HepG2 (cell line): ENCODE results near the gene THSD4. TPM values are rescaled to one million over a fixed set of nuclear protein-coding genes. Genes with fewer than 3 reads are reported as not detected.
A peak's percentile ranks its signal among the peaks of the same experiment; 100 is the strongest.

Experiments used
- AHDC1 ChIP-seq: sonication (generic); formaldehyde crosslinking; IDR thresholded peaks from 2 replicates; pipeline ENCODE4 v1.5.1; 2020; ENCODE audit warnings: mild to moderate bottlenecking, missing genetic modification reagents, borderline replicate concordance
- CCDC6 ChIP-seq: sonication (generic); formaldehyde crosslinking; IDR thresholded peaks from 2 replicates; pipeline ENCODE4 v1.8.1; 2022; ENCODE audit warnings: mild to moderate bottlenecking, missing genetic modification reagents, moderate library complexity
- GATAD1 ChIP-seq: IDR thresholded peaks from 2 replicates; pipeline ENCODE4 v1.6.1; 2016; ENCODE audit warnings: missing genetic modification reagents, missing compliant biosample characterization
- GPBP1L1 ChIP-seq: sonication (generic); formaldehyde crosslinking; IDR thresholded peaks from 2 replicates; pipeline ENCODE4 v1.5.0; 2020; ENCODE audit warnings: mild to moderate bottlenecking, missing genetic modification reagents
- MED13 ChIP-seq: sonication (generic); formaldehyde crosslinking; IDR thresholded peaks from 2 replicates; pipeline ENCODE4 v1.5.0; 2020; ENCODE audit warnings: missing genetic modification reagents
- MTA3 ChIP-seq: sonication (generic); formaldehyde crosslinking; IDR thresholded peaks from 2 replicates; pipeline ENCODE4 v1.4.0; 2020; ENCODE audit warnings: missing genetic modification reagents
- NFRKB ChIP-seq: fragments of 450-650 bp; IDR thresholded peaks from 2 replicates; pipeline ENCODE4 v1.6.1; 2017
- SIN3A ChIP-seq: IDR thresholded peaks from 2 replicates; pipeline ENCODE4 v1.6.1; 2011; ENCODE audit warnings: low read depth, mild to moderate bottlenecking, control low read depth, low read length, borderline replicate concordance
- SNAPC4 ChIP-seq: sonication (generic); formaldehyde crosslinking; IDR thresholded peaks from 2 replicates; pipeline ENCODE4 v1.4.0; 2020; ENCODE audit warnings: mild to moderate bottlenecking, missing genetic modification reagents
- SNAPC5 ChIP-seq: sonication (generic); formaldehyde crosslinking; IDR thresholded peaks from 2 replicates; pipeline ENCODE4 v1.8.1; 2023; ENCODE audit warnings: mild to moderate bottlenecking, missing genetic modification reagents, borderline replicate concordance
- ZNF574 ChIP-seq: sonication (generic); formaldehyde crosslinking; IDR thresholded peaks from 2 replicates; pipeline ENCODE4 v1.4.0; 2020; ENCODE audit warnings: missing genetic modification reagents
- polyA plus RNA-seq, 8 experiments: library from polyadenylated mRNA; depleted of rRNA in 3 of 8; stranded (reverse) in 7 of 8; unstranded in 1 of 8; fragments of >200 nt; fragmentation: Illumina TruSeq in 4 of 8; extraction: Trizol in 4 of 8; gene quantifications; 2 replicates each; pipeline versions ENCODE4 v1.2.1 to v1.2.3, GENCODE V29; 2011 to 2016; ENCODE audit warnings: low read depth in 4 of 8, missing spikeins in 1 of 8, mixed read lengths in 1 of 8; ENCODE audit not compliant: insufficient read depth in 1 of 8
- total RNA-seq, 5 experiments: library from RNA; depleted of rRNA; stranded (reverse); fragments of >200 nt; fragmentation: Illumina TruSeq; extraction: Trizol; gene quantifications; 2 replicates each; pipeline ENCODE4 v1.2.3, GENCODE V29; 2016; ENCODE audit warnings: low read depth in 1 of 5

THSD4 gene
- total and polyA plus RNA-seq, 2 of the 13 experiments (the other 11 are each of a cell fraction or from before 2014, with no cell fraction given): 0.07 to 0.21 TPM

- no peak for TF ChIP-seq ZNF574 (CRISPR knock-in tag)
- TF ChIP-seq SIN3A: no peak
- no peak for TF ChIP-seq MTA3
- TF ChIP-seq AHDC1 (CRISPR knock-in tag): peak; percentile 55; the same call in 1 of the 2 replicates
- no peak for TF ChIP-seq NFRKB
- no peak for TF ChIP-seq GPBP1L1
- no peak for TF ChIP-seq MED13 (CRISPR knock-in tag)
- TF ChIP-seq GATAD1: no peak
- no peak for TF ChIP-seq SNAPC5 (CRISPR knock-in tag)
- TF ChIP-seq SNAPC4: no peak
- no peak for TF ChIP-seq CCDC6 (CRISPR knock-in tag)
Observed at GRCh38 chr15:71658827-71659729, 543.8 kb downstream of the THSD4 start (continued).
